ENCODE data around the gene ZYG11B.
"Not testable (repeated sequence)": the region's sequence is repeated elsewhere in the genome, so short reads cannot be mapped to it uniquely, and the experiment has no call there.

The ZYG11B gene

GRCh38 chr1:52707927-52708655, 18.2 kb upstream of the ZYG11B start:
- DNase-seq, result no peak

- no peak for DNase-seq
These were observed 17.2 kb upstream of the ZYG11B start for GRCh38 chr1:52709016-52709415.

- DNase-seq, result no peak
These were observed 12.7 kb upstream of the ZYG11B start for GRCh38 chr1:52713590-52713989.

GRCh38 chr1:52715296-52715695, 11.0 kb upstream of the ZYG11B start:
- DNase-seq, result not testable (repeated sequence)

GRCh38 chr1:52723260-52723659, 3.0 kb upstream of the ZYG11B start:
- no peak for DNase-seq

- no peak for DNase-seq
These were observed 369 bp upstream of the ZYG11B start for GRCh38 chr1:52725903-52726264.

GRCh38 chr1:52727114-52727586, 897 bp downstream of the ZYG11B start:
- DNase-seq, result no peak

- DNase-seq, result no peak
These were observed 1.9 kb downstream of the ZYG11B start for GRCh38 chr1:52727956-52728656.

- DNase-seq, result no peak
These were observed 7.1 kb downstream of the ZYG11B start for GRCh38 chr1:52733368-52733767.

GRCh38 chr1:52735371-52735770, 9.1 kb downstream of the ZYG11B start:
- DNase-seq, result not testable (repeated sequence)

GRCh38 chr1:52738148-52738547, 11.9 kb downstream of the ZYG11B start:
- no peak for DNase-seq

GRCh38 chr1:52738893-52739292, 12.6 kb downstream of the ZYG11B start:
- no peak for DNase-seq

GRCh38 chr1:52739699-52740467, 13.6 kb downstream of the ZYG11B start:
- DNase-seq, result no peak

- DNase-seq, result no peak
These were observed 15.0 kb downstream of the ZYG11B start for GRCh38 chr1:52741259-52741658.

- DNase-seq, result no peak
These were observed 19.9 kb downstream of the ZYG11B start for GRCh38 chr1:52746189-52746588.

GRCh38 chr1:52747450-52747849, 21.2 kb downstream of the ZYG11B start:
- no peak for DNase-seq

GRCh38 chr1:52748119-52748518, 21.9 kb downstream of the ZYG11B start:
- no peak for DNase-seq

GRCh38 chr1:52749496-52749895, 23.2 kb downstream of the ZYG11B start:
- not testable (repeated sequence) for DNase-seq

- not testable (repeated sequence) for DNase-seq
These were observed 23.9 kb downstream of the ZYG11B start for GRCh38 chr1:52750139-52750538.

GRCh38 chr1:52751589-52752483, 25.6 kb downstream of the ZYG11B start:
- no peak for DNase-seq

- no peak for DNase-seq
These were observed 26.2 kb downstream of the ZYG11B start for GRCh38 chr1:52752484-52752826.

- no peak for DNase-seq
These were observed 26.9 kb downstream of the ZYG11B start for GRCh38 chr1:52753169-52753568.

- no peak for DNase-seq
These were observed 29.8 kb downstream of the ZYG11B start for GRCh38 chr1:52756020-52756419.

Data from central memory CD4-positive, alpha-beta T cell (primary cell).